Stimulated activated CD4-positive, alpha-beta T cell treated with anti-CD3 and anti-CD28 coated beads, TNF-alpha, amount 100 ng/mL, for 1 hour (primary cell): ENCODE measurements around the gene LRP3.

Experiments
- DNase-seq, 3 donors: peaks; one replicate each; pipeline ENCODE4 v3.0.0-alpha.2; 2020; ENCODE audit warnings: low read depth in 3 of 3, low spot score in 1 of 3

The LRP3 gene

DNA sequence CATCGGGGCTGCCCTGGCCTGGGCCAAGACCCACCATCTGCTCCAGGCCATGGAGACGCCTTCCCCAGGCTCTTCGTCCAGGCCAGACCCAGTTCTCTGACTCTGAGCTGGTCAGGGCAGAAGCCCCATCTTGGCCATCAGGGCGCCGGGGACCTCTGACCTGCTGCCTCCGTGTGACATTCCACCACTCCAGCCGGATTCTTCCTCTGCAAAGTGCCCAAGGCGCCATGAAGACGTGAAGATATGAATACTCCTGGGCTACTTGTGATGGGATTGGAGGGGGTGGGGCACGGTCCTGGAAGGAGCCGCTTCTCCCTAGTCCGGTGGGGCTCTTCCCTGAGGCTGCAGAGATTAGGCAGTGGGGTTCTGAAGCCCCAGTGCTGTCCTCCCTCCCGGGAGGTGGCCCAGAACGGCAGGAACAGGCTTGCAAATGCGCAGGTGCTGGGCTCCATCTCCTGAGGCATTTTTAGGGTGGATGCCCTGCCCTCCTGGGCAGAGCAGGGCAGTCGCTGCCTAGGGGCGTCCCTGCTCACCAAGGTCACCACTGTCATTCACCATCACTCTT, 57.5 kb downstream of the LRP3 start:
- no peak for DNase-seq

DNA sequence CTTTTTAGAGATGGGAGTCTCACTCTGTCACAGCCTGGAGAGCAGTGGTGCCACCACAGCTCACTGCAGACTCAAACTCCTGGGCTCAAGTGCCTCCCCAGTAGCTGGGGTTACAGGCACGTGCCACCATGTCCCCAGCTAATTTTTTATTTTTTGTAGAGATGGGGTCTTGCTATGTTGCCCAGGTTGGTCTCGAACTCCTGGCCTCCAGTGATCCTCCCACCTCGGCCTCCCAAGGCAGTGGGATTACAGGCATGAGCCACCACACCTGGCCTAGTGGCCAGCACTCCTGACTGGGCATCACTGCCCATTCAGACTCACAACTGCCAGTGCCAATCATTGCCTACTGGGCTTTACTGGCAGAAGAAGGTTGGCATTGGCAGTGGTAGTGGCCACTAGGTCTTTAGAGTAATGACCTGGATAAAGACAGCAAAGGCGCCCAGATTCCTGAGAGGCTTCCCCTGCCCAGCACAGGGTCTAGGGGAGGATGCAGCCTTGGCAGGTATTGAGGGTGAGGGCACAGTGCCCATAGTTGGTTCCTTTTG, 58.4 kb downstream of the LRP3 start:
- DNase-seq = no peak

DNA sequence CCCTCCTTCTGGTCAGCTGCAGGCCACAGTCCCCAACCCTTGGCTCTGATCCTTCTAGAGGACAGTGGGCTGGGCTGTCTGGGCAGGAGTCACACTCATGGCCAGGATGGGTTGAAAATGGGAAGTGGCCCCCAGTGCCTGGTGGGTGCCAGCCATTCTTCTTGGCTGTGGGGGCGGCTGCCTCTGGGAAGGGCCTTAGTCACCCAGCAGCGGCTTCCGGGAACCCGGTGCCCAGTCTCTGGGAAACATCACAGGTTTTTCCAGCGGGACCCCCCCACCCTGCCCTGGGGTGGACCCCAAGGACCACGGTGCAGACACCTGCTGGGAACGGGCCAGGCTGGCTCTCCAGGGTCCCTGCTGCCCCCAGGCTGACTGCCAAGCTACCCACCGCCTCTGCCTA, 58.8 kb downstream of the LRP3 start:
- DNase-seq = no peak

DNA sequence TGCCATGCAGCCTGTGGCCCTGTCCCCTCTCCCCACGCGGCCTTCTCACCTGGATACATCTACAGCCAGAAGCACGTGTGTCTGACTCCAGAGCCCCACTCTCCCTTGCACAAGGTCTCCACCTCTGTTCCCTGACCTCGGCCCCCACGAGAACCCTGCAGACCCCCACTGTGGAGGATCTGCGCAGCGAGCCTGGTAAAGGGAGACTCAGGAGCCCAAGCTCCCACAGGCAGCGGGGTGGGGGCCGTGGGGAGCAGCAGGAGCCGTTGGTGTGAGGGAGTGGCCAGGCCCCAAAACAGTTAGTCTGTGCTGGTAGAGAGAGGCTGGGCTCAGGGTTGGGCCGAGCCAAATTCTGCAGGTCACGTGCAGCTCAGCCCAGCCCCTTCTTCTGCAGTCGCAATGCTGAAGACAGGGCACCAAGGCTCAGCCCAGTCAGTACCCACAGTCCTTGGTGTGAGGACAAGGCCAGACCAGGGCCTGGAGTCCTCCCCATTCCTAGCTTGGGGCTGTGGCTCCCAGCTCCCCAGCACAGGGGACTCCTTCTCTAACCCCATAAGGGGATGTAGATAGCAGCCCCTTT, 60.2 kb downstream of the LRP3 start:
- no peak for DNase-seq

DNA sequence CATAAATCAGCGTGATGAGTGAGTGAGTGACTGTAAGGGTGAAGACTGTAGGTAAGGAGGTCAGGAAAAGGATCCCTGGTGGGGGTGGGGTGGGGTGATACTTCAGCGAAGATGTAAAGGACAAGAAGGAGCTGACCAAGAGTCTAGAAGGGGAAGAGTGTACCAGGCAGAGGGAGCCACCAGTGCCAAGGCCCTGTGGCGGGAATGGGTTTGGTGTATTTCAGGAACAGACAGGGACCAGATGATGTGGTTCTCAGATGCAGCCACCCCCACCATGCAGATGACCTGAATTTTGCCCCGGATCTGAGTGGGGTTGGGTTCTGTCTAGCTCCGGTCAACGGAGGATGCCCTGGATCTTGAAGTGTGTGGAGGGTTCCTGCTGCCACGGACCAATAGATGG, 61.7 kb downstream of the LRP3 start:
- DNase-seq = no peak

- DNase-seq = no peak
Measured at GRCh38 chr19:33256261-33256660, 62.1 kb downstream of the LRP3 start.

DNA sequence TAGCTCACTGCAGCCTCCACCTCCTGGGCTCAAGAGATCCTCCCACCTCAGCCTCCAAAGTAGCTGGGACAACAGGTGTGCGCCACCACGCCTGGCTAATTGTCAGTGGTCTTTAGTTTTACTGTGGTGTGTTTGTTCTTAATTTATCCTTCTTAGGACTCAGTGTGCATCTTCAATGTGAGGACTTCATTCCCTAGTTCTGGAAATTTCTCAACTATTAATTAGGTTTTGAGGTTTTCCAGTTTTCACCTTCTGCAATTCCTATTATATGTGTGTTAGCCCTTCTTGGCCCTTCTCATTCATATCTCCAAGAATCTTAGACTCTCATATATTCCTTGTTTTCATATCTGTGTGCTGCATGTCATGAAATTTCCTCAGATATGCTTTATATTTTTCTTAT, 63.7 kb downstream of the LRP3 start:
- DNase-seq = no peak
